Panc1 (cell line): ENCODE measurements around the gene KRT34. TPM values are rescaled to one million over a fixed set of nuclear protein-coding genes. Genes with fewer than 3 reads are reported as not detected.

Source experiments
- ATAC-seq: fragments of 200-7000 bp; cut with Tn5 transposase; 2 replicates; pipeline ENCODE4 v1.9.1; 2020; ENCODE audit warnings: mild to moderate bottlenecking, moderate library complexity
- BruUV-seq: library from RNA; stranded (reverse); fragments of 400-500 nt; replicated peaks from 2 replicates; lab custom pipeline; 2021; lab: Mats Ljungman, UMichigan
- CTCF ChIA-PET: fragments of 300-600 bp; sonication (Branson Sonifier 250); formaldehyde crosslinking; loops from one replicate; lab custom pipeline; 2022; ENCODE audit warnings: antibody characterized with exemption; lab: Charles Lee
- POLR2A ChIA-PET: fragments of 300-600 bp; sonication (Branson Sonifier 250); formaldehyde crosslinking; loops from one replicate; lab custom pipeline; 2022; ENCODE audit warnings: antibody characterized with exemption; lab: Charles Lee
- DNase-seq: peaks from one replicate; pipeline ENCODE4 v3.0.0-alpha.2; 2010; ENCODE audit warnings: low read depth, low spot score
- H3K27ac ChIP-seq: 2 replicates; pipeline ENCODE4 v1.5.1; 2011; ENCODE audit warnings: mild to moderate bottlenecking, low read length, inconsistent platforms
- H3K27me3 ChIP-seq: fragments of 200-500 bp; sonication (Bioruptor generic); 2 replicates; pipeline ENCODE4 v1.6.0; 2014; ENCODE audit warnings: low read length, inconsistent platforms; ENCODE audit not compliant: control insufficient read depth, insufficient read depth
- H3K36me3 ChIP-seq: fragments of 200-500 bp; sonication (Bioruptor generic); 2 replicates; pipeline ENCODE4 v1.5.1; 2014; ENCODE audit warnings: inconsistent platforms, mild to moderate bottlenecking, low read length, moderate library complexity; ENCODE audit not compliant: control insufficient read depth, insufficient read depth
- H3K4me1 ChIP-seq: 2 replicates; pipeline ENCODE4 v1.5.1; 2011; ENCODE audit warnings: inconsistent platforms, mild to moderate bottlenecking, low read length, moderate library complexity; ENCODE audit not compliant: control insufficient read depth, insufficient read depth
- H3K4me3 ChIP-seq, 2 experiments: 2 replicates each; pipeline ENCODE4 v1.5.1; 2011 to 2012; ENCODE audit warnings: low read depth in 2 of 2, low read length in 2 of 2, mild to moderate bottlenecking in 2 of 2, inconsistent platforms in 1 of 2, moderate library complexity in 1 of 2
- H3K9me3 ChIP-seq: fragments of 200-500 bp; sonication (Bioruptor generic); 2 replicates; pipeline ENCODE4 v1.5.1; 2014; ENCODE audit warnings: low read depth, mild to moderate bottlenecking, inconsistent platforms, low read length, moderate library complexity; ENCODE audit not compliant: control insufficient read depth, insufficient read depth
- CTCF ChIP-seq: fragments of 450-650 bp; IDR thresholded peaks from 2 replicates; pipeline ENCODE4 v1.5.1; 2017; ENCODE audit warnings: mild to moderate bottlenecking
- POLR2AphosphoS5 ChIP-seq: IDR thresholded peaks from 2 replicates; pipeline ENCODE4 v1.6.1; 2012; ENCODE audit warnings: mild to moderate bottlenecking, low read depth, low read length, moderate library complexity
- SIN3A ChIP-seq: IDR thresholded peaks from 2 replicates; pipeline ENCODE4 v1.6.1; 2012; ENCODE audit warnings: low read depth, mild to moderate bottlenecking, low read length, moderate library complexity, borderline replicate concordance; ENCODE audit not compliant: insufficient read depth
- TCF7L2 ChIP-seq: IDR thresholded peaks from 2 replicates; pipeline ENCODE4 v1.6.1; 2011; ENCODE audit warnings: mild to moderate bottlenecking, low read depth, low read length, inconsistent platforms
- in situ Hi-C: cut with HindIII; loops from 2 replicates; pipeline ENCODE4 v1.10.0; 2016; ENCODE audit warnings: low sequenced_read_pairs, low pct_unique_long_range_greater_than_20kb
- intact Hi-C: fragments of 100-400 bp; cut with micrococcal nuclease; formaldehyde crosslinking; loops from one replicate; pipeline ENCODE4 v1.10.0; 2022; ENCODE audit not compliant: unreplicated experiment
- total RNA-seq: library from RNA; stranded (reverse); gene quantifications from one replicate; pipeline ENCODE4 v1.2.1, GENCODE V29; 2021; ENCODE audit not compliant: unreplicated experiment
- TF ChIP-seq, protein P1 (sequence below), 2 experiments: IDR thresholded peaks; 2 replicates each; pipeline ENCODE4 v1.6.1; 2011 to 2012; ENCODE audit warnings: low read depth in 2 of 2, control low read depth in 1 of 2, low read length in 1 of 2, mild to moderate bottlenecking in 1 of 2, moderate library complexity in 1 of 2; ENCODE audit not compliant: insufficient read depth in 1 of 2

The KRT34 gene
- total RNA-seq, 1 experiment from 2014 or later = not detected

DNA sequence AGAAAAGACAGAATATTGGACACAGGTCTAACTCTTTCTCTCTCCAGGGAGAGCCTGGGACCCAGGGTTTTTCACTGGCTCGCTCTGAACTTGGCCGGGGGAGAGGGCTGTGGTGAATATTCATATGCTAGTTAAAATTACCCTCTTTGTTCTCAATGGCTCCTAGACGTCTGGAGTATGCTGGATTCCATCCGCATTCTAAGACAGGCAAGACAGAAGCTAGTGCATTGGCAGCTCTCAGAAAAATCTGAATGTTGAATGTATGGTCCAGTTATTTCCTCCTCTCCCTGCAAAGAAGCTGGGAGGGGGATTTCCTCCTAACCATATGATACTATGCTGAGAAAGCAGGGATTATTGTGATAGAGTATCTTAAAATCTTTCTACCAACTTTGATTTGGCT lies 5.6 kb upstream of the KRT34 start:
- CTCF ChIA-PET = no interaction called here
- BruUV-seq = no TSS peak
- in situ Hi-C loops = no loop called here
- no peak for DNase-seq
- Histone ChIP-seq H3K36me3 (no peaks in the 10 kb centered on the region), H3K4me3 (no peak overlapping the region), H3K9me3 (no peaks in the 10 kb centered on the region; the same call in 1 of the 2 replicates), H3K27me3 (no peaks in the 10 kb centered on the region), H3K27ac (no peak overlapping the region), H3K4me1 (no peaks in the 10 kb centered on the region)
- intact Hi-C loops = loop anchor here (10.0 kb wide), 1 partner anchor 57 kb away; the partner anchor contains the start of gene KRT38
- no peak for TF ChIP-seq CTCF
- TF ChIP-seq, protein P1, sequence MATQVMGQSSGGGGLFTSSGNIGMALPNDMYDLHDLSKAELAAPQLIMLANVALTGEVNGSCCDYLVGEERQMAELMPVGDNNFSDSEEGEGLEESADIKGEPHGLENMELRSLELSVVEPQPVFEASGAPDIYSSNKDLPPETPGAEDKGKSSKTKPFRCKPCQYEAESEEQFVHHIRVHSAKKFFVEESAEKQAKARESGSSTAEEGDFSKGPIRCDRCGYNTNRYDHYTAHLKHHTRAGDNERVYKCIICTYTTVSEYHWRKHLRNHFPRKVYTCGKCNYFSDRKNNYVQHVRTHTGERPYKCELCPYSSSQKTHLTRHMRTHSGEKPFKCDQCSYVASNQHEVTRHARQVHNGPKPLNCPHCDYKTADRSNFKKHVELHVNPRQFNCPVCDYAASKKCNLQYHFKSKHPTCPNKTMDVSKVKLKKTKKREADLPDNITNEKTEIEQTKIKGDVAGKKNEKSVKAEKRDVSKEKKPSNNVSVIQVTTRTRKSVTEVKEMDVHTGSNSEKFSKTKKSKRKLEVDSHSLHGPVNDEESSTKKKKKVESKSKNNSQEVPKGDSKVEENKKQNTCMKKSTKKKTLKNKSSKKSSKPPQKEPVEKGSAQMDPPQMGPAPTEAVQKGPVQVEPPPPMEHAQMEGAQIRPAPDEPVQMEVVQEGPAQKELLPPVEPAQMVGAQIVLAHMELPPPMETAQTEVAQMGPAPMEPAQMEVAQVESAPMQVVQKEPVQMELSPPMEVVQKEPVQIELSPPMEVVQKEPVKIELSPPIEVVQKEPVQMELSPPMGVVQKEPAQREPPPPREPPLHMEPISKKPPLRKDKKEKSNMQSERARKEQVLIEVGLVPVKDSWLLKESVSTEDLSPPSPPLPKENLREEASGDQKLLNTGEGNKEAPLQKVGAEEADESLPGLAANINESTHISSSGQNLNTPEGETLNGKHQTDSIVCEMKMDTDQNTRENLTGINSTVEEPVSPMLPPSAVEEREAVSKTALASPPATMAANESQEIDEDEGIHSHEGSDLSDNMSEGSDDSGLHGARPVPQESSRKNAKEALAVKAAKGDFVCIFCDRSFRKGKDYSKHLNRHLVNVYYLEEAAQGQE (IDR thresholded peaks at IDR 0.05; ENCODE audit: insufficient read depth in 1 of 2, low read depth in 2 of 2, low read length in 1 of 2) = no peak
- no peak for TF ChIP-seq SIN3A
- no peak for TF ChIP-seq POLR2AphosphoS5
- no peak for TF ChIP-seq TCF7L2
- POLR2A ChIA-PET = interaction anchor here (0.6 kb wide), 1 partner anchor 20 kb away, joined by 3 read pairs; no protein-coding TSS in a partner anchor
- ATAC-seq = no peak

GRCh38 chr17:41386227-41386626 lies 4.1 kb upstream of the KRT34 start:
- BruUV-seq = no TSS peak
- no peak overlapping the region for H3K27ac ChIP-seq
- ChIA-PET CTCF (no interaction called here), POLR2A (no interaction called here)
- no peaks in the 10 kb centered on the region; the same call in 1 of the 2 replicates for H3K9me3 ChIP-seq
- DNase-seq (no peak), ATAC-seq (no peak)
- no peak overlapping the region for H3K4me3 ChIP-seq
- no peaks in the 10 kb centered on the region for H3K36me3 ChIP-seq
- H3K4me1 ChIP-seq = no peaks in the 10 kb centered on the region
- in situ Hi-C loops = no loop called here
- TF ChIP-seq SIN3A (no peak), CTCF (no peak), TCF7L2 (no peak), POLR2AphosphoS5 (no peak)
- TF ChIP-seq, protein P1 (IDR thresholded peaks at IDR 0.05; ENCODE audit: insufficient read depth in 1 of 2, low read depth in 2 of 2, low read length in 1 of 2) = no peak
- intact Hi-C loops = loop anchor here (10.0 kb wide), 1 partner anchor 59 kb away; the partner anchor contains the start of gene KRT38
- no peaks in the 10 kb centered on the region for H3K27me3 ChIP-seq
